Measurements from ENCODE around the gene PSMA3.
A peak's percentile ranks its signal among the peaks of the same experiment; 100 is the strongest.
"Not testable (repeated sequence)": the region's sequence is repeated elsewhere in the genome, so short reads cannot be mapped to it uniquely, and the experiment has no call there.

Gene PSMA3

GRCh38 chr14:58244556-58245387 is at the start of gene PSMA3:
TSS of gene PSMA3 (plus strand) at chr14:58244843. CDS start at chr14:58244921, 78 bp downstream.
- peak; percentile 98 for DNase-seq (ENCODE audit: low spot score)

GRCh38 chr14:58196198-58196597 is 48.4 kb upstream of the PSMA3 start:
- no peak for DNase-seq (ENCODE audit: low spot score)

GRCh38 chr14:58198086-58198485 is 46.6 kb upstream of the PSMA3 start:
- DNase-seq (ENCODE audit: low spot score): no peak

- DNase-seq (ENCODE audit: low spot score): peak; percentile 90
These were observed 44.7 kb upstream of the PSMA3 start, which contains the start of gene ACTR10 for GRCh38 chr14:58199726-58200479. TSS of gene ACTR10 (plus strand) at chr14:58200149. CDS start at chr14:58200218, 69 bp downstream.

- no peak for DNase-seq (ENCODE audit: low spot score)
These were observed 44.2 kb upstream of the PSMA3 start for GRCh38 chr14:58200480-58200841.

- DNase-seq (ENCODE audit: low spot score): peak; percentile 21
These were observed 43.8 kb upstream of the PSMA3 start for GRCh38 chr14:58200846-58201245.

GRCh38 chr14:58213176-58213575 is 31.5 kb upstream of the PSMA3 start:
- no peak for DNase-seq (ENCODE audit: low spot score)

GRCh38 chr14:58215191-58215914 is 29.3 kb upstream of the PSMA3 start:
- no peak for DNase-seq (ENCODE audit: low spot score)

GRCh38 chr14:58216544-58216943 is 28.1 kb upstream of the PSMA3 start:
- no peak for DNase-seq (ENCODE audit: low spot score)

GRCh38 chr14:58227096-58227819 is 17.4 kb upstream of the PSMA3 start:
- no peak for DNase-seq (ENCODE audit: low spot score)

- no peak for DNase-seq (ENCODE audit: low spot score)
These were observed 6.1 kb upstream of the PSMA3 start for GRCh38 chr14:58238252-58239243.

- DNase-seq (ENCODE audit: low spot score): peak; percentile 87
These were observed 5.1 kb upstream of the PSMA3 start for GRCh38 chr14:58239244-58240195.

- peak; percentile 43 for DNase-seq (ENCODE audit: low spot score)
These were observed 670 bp upstream of the PSMA3 start for GRCh38 chr14:58243790-58244555.

- peak; percentile 23 for DNase-seq (ENCODE audit: low spot score)
These were observed 919 bp downstream of the PSMA3 start for GRCh38 chr14:58245562-58245961.

- no peak for DNase-seq (ENCODE audit: low spot score)
These were observed 5.0 kb downstream of the PSMA3 start for GRCh38 chr14:58249611-58250010.

- no peak for DNase-seq (ENCODE audit: low spot score)
These were observed 13.5 kb downstream of the PSMA3 start for GRCh38 chr14:58258156-58258555.

GRCh38 chr14:58262005-58262404 is 17.4 kb downstream of the PSMA3 start:
- DNase-seq (ENCODE audit: low spot score): not testable (repeated sequence)

GRCh38 chr14:58265401-58265800 is 20.8 kb downstream of the PSMA3 start:
- DNase-seq (ENCODE audit: low spot score): no peak

- no peak for DNase-seq (ENCODE audit: low spot score)
These were observed 26.0 kb downstream of the PSMA3 start for GRCh38 chr14:58270628-58271027.

All from hematopoietic multipotent progenitor cell treated with erythropoietin and hydrocortisone succinate and interleukin-3 and kit ligand, for 15 days (in vitro differentiated cells).